GM18508 (cell line): Measurements from ENCODE around the gene OPA3.

Source experiments
- ATAC-seq: cut with Tn5 transposase; IDR thresholded peaks from one replicate; pipeline ENCODE4 v1.9.1; 2021; ENCODE audit warnings: moderate number of reproducible peaks; ENCODE audit not compliant: insufficient read depth, unreplicated experiment

OPA3 gene

DNA sequence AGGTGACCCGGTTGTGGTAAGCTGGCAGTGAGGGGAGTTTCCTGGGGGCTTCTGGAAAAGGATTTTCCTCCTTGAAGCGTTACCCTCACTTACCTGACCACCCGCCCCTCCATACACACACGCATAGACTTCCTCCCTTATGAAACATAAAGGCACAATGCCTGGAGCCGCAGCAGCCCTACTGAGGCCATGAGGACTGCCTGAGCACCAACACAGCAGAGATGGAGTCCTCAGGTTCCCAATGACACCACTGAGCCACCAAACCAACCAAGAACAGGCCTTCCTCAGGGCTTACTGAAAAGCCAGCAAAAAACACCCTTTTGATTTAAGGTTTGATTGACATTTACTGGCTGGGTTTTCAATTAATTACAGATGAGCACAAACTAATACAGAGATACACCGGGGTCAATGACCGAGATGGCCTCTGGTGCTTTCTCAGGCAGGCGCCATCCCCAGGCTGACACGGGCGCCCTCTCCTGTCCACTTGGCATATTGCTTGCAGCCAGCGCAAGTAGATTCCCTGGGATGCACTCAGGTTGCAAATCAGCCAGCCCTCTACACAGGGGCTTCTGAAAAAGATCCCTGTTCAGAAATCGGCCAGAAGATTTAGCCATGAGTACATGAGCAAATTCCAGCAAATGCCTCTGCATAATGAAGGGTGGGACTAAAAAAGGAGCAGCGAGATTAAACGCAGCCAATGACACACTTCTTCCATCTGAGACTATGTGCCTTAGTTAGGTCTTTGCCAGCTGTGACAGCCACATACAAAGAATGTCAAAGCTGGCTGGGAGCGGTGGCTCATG lies 14.8 kb downstream of the OPA3 start:
- no peak for ATAC-seq

DNA sequence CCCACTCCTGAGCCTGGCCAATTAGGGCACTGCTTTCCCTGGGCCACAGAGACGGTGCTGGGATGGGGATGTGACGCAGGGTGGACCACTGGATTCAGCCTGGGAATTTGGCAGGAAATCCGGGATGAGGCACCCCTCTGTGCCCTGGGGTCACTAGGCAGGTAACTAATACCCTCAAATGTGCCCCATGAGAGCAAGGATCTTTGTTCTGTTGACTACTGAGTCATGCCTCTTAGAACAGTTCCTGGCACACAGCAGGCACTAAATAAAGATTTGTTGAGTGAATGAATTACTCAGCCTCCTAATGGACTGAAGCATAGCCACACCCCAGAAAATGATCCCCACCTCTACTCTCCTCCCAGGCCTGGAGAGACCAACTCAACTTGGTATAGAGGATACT lies 15.9 kb downstream of the OPA3 start:
- no peak for ATAC-seq

GRCh38 chr19:45567609-45568008 lies 17.0 kb downstream of the OPA3 start:
- no peak for ATAC-seq

DNA sequence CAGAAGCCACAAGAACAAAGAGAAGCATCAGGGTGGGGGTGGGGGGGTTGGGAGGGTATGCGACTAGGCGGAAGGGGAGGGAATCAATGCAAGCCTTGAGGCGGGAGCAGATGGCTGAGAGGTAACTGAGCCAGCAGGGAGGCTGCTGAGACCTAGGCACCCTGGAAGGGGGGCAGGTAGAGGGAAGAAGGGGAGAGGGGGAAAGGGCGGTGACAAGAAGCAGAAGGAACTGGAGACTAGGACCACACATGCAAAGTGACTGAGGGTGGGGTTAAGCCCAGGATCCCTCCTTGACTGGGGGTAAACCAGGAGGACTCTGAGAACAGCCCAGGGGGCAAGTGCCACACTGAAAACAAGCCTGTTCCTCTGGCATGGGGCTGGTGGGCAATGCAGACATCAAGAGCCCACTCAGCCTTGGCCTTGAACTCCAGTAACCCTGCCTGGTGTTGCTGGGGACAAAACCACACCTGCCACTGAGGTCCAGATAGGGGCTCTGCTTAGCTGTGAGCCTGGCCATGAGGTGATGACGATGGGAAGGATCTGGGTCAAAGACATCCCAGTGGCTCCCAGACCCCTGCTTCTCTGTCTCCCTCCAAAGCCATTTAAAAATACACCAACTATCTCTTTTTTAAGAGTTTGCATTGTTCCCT lies 20.3 kb downstream of the OPA3 start:
- ATAC-seq: no peak

DNA sequence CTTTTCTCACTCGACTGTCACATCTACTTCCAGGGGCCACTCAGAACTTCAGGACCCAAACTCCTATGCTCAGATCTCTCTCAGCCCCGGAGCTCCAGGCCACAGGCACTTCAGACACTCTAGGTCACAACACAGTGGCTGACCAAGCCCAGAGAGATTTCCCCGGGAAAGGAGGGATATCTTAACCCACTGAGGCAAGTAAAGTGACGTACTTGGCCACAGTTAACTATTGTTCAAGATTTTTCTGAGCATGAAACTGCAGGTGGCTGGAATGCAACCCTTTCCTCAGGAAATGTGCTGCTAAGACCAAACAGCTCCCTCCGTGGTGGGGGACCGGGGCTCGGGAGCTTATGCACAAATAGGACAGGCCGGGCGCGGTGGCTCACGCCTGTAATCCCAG lies 23.9 kb downstream of the OPA3 start:
- no peak for ATAC-seq

GRCh38 chr19:45560038-45560437 lies 24.6 kb downstream of the OPA3 start:
- ATAC-seq: no peak

GRCh38 chr19:45558399-45558878 lies 26.2 kb downstream of the OPA3 start:
- ATAC-seq: no peak

- ATAC-seq: no peak
Observed at GRCh38 chr19:45556835-45557234, 27.8 kb downstream of the OPA3 start.

- ATAC-seq: no peak
Observed at GRCh38 chr19:45554481-45554880, 30.1 kb downstream of the OPA3 start.

DNA sequence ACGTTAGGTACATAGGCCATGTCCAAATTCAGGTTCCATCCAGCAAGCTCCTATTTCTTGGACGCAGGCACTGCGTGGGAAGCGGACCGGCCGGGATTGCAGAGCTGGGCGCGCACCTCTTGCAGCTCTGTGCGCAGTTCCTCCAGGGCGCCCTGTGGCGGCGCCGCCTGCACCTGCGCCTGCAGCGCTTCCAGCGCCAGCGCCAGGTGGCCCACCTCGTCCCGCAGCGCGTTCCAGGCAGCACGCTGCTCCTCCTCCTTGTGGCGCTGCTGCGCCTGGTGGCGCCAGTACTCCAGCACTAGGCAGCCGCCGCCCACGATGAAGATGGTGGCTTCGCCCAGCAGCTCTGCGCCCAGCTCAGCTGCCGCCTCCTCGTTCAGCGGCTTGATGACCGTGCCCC lies 31.1 kb downstream of the OPA3 start:
- ATAC-seq: no peak

DNA sequence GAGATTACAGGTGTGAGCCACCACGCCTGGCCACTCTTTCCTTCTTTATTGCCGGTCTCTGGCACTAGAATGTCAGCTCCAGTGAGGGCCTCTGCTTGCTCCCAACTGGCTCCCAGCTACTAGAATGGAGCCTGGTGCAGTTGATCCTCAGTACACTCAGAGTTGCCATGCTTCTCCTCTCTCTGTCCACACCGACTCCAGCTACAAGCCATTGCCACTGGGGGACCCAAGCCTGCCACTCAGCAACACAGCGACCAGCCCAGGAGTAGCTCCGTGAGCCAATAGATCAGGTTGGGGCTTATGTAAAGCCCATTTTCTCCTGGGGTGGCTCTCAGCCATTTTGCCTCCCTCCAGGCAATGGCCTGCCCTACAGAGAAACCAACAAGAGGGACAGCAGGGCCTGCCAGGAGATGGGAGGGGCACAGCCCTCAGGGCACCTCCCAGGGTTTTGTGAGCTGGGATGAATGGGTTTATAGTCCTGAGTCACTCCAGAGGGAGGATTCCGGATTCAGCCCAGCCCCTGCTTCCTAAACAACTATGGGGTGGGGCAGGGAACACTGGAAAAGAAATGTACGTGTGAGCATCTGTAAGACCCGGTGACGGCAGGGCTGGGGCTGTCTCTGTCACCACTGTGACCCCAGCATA lies 36.5 kb downstream of the OPA3 start:
- ATAC-seq: no peak

DNA sequence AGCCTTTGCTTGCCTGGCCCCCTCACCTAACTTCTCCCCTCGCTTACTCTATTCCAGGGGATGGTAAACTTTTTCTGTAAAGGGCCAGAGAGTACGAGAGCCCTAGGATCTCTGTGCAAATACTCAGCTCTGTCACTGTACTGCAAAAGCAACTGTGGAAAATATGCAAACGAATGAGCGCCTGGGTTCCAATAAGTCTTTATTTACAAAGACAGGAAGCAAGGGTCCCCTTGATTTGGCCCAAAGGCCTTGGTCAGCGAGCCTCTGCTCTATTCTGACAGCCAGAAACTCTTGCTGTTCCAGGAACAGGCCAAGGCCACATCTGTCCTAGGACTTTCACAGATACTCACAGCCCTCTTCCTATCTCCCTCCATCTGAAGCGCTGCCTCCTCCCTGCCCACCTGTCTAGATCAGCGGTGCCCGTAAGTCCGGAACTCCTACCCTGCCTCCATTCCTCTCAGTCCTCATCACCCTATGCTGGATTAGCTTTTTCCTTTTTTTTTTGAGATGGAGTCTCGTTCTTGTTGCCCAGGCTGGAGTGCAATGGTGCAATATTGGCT lies 37.3 kb downstream of the OPA3 start:
- ATAC-seq: no peak

DNA sequence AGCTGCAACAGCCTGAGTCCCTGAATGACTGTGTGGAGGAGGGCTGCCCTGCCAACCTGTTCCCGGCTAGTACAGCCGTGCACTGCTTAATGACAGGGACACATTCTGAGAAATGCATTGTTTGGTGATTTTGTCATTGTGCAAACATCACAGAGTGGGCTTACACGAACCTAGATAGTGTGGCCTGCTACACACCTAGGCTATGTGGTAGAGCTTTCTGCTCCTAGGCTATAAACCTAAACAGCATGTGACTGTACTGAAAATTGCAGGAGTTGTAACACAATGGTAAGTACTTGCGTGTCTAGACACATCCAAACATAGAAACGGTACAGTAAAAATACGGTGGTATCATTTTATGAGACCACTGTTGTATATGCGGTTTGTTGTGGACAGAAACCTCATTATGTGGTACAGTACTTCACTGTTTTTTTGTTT lies 42.4 kb downstream of the OPA3 start:
- no peak for ATAC-seq

DNA sequence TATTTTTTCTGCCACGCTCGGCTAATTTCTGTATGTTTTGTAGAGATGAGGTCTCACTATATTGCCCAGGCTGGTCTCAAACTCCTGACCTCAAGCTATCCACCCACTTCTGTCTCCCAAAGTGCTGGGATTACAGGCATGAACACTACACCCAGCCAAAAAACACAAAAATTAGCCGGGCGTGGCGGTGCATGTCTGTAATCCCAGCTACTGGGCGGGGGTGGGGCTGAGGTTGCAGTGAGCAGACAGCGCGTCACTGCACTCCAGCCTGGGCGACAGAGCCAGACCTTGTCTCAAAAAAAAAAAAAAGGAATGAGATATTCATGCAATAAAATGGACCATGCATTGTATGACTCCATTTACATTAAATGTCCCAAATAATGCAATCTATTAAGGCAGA lies 45.1 kb downstream of the OPA3 start:
- ATAC-seq: no peak

- no peak for ATAC-seq
Observed at GRCh38 chr19:45531349-45531748, 53.3 kb downstream of the OPA3 start.

DNA sequence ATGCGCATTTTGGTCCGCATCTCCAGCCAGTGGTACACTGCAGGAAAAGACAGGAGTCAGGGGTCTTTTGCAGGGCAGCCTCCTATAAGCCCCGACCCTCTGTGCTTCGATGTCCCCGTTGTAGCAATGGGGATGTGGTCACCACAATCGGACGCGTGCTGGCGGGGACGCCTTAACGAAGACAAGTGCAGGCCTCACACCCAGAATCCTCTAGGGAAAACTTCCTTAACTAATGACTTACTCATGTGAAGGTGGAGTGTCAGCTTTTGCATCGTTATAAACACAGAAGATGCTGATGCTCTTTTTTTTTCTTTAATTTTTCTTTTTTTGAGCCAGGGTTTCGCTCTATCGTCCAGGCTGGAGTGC lies 55.2 kb downstream of the OPA3 start:
- ATAC-seq: no peak

- ATAC-seq: no peak
Observed at GRCh38 chr19:45528744-45529419, 55.7 kb downstream of the OPA3 start.

DNA sequence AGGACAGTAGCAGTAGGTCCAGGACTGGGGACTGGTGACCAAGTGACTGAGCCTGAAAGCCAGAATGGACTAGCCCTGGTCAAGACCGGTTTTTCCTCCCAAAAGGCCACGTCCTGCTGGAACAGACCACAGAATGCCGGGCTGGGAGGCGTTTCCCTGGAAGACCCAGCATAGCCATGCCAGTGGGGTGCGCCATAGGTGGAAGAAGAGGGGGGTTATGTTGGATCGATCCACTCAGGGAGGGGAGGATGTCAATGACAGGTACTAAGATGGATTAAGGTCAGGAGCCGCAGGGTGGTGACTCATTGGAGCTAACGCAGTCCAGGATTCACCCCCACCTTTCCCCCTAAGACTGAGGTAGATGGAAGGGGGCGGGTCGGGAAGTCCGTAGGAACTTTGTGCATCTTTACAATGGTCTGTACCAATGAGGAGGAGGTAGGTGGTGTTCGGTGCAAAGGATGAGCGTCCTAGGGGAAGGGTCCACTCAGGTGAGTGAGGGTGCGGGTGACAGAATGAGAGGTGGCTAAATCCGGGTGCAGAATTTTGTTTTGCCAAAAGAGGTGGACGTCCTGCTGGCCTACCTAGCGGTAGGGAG lies 56.4 kb downstream of the OPA3 start:
- ATAC-seq: no peak

- ATAC-seq: no peak
Observed at GRCh38 chr19:45527731-45528130, 56.9 kb downstream of the OPA3 start.

DNA sequence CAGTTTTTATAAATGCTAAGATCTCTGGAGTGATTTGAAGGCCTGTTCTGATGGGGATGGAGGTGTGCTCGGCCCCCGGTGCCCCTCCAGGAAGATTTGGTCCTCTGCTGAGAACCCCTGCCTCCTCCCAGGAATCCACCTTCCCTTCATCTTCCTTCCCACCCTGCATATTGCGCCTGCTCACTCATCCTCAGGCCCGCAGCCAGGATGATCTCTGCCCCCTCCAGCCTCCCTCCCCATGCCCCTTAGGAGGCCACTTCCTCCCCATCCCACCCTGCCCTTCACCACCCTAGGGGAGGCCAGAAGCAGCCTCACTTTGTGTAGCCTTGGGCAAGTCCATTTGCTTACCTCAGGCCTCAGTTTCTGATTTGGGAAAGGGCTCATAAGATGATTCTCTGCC lies 57.6 kb downstream of the OPA3 start:
- no peak for ATAC-seq
